ENCODE results near the gene SCN10A.

Gene SCN10A

DNA sequence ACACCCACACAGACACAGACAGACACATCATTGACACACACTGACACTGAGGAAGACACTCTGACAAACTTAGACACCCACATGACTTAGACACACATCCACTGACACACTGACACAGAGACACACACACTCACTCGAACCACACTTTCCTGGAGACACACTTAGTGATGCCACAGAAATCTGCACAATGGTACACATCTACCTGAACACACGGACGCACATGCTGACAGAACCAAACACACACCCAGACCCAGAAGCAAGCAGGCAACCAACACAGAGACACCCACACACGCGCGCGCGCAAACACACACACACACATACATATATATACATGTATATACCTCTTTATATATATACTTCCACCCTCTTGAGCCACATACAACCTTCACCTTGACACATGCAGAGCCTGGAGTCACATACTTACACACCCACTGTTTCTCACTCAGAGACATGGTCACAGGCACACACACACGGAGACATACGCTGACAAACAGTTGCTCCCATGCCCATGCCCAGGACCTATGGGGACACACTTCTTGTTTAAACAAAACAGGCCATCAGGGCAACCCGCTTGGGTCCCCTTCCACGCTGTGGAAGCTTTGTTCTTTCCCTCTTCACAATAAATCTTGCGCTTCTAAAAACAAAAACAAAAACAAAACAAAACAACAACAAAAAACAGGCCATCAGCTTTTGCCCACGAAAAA, 165.6 kb downstream of the SCN10A start:
- peak; percentile 29 for DNase-seq

DNA sequence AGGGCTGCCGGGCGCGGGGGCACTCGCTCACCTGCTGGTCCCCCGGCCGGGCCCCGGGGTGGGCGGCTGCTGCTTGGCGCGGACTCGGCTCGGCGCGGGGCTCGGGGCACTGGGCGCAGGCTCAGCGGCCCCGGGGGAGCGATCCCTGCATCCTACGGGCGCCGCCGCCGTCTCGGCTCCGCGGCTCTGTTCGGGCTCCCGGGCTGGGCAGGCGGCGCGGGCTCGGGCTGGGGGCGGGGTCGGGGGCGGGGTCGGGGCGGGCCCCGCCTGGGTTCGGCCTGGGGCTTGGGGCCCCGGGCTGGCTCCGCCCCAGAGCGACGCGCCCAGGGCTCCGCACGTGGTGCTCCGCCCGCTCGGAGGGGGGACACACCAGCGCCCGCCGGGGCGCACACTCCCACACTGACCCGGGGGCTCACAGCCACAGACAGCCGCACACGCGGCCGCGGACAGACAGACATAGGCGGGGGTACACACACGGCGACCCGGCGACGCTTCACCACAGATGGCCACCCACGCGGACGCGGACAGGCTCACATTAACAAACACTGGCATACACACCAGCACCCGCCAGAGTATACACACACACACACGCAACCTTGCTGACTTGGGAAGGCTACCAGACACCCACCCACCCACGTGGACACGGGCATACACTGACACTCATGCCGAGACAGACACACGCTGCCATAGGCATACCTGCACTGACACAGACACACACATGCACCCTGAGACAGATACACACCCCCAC, 166.3 kb downstream of the SCN10A start, which contains the start of gene SCN5A:
SCN5A (minus strand) TSS at position 188 of the 748 bp plus-strand sequence. CDS start 16,380 bp downstream, outside the sequence.
- peak; percentile 74 for DNase-seq

DNA sequence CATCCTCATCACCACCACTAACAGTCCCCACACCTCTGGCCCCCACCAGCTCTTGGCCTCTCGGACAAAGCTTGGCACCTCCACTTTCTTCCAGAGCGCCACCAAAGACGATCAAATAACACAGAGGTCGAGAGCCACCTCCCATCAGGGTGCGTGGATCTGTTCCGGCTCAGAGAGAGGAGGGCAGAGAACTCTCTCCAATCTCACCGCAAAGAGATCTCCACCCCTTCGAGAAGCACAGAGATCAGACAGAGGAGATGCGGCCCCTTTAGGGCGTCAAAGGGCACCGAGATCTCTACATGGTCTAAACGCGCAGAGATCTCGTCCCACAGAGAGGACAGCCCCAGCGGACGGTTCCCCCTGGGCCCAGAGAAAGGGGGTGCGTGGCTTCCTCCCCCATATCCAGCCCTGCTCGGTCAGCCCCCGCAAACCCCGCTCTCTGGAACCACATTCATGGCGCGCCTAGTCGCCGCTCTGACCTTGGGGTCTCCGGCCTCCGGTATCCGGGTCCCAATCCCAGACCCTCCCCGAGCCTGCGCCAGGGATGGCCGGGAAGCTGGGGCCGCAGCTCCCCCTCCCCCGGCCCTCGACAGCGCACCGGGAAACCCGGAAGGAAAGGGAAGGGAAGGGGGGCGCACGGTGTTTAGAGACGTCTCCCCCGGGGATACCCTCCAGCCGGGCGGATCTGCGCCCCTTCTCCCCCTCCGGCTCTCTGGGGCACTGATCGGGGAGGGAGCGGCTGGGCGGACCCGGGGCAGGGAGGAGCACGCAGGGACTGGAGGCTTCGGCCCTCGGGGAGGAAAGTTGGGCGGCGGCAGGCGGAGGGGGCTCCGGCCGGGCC, 167.1 kb downstream of the SCN10A start:
- DNase-seq = peak; percentile 47

DNA sequence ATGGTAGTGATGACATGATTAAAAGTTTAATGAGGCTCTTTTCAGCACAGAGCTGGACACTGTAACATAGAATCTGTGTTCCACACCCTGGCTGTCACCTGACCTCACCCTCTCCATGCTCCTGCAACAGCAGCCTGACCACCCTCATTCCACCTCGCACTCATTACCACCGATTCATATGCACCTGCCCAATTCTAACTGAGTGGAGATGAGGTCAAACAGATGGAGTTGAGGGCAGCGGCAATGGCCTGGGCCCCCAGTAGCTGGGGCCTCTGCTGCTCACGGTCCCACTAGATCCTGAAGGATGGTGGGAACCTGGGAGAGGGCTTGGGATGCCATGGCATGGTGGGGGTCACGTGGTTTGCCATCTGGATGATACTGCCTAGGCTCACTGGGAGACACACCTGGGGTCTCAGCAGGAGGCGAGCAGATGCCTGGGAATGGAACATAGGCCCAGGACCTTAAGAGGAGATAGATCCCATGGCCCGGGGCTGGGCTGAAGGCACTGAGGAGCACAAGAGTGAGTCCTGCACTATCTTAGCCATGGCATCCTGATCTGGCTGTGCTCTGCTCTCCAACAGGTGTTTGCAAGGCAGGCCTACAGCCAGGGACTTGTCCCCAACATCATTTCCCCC, 167.9 kb downstream of the SCN10A start:
- DNase-seq = no peak

DNA sequence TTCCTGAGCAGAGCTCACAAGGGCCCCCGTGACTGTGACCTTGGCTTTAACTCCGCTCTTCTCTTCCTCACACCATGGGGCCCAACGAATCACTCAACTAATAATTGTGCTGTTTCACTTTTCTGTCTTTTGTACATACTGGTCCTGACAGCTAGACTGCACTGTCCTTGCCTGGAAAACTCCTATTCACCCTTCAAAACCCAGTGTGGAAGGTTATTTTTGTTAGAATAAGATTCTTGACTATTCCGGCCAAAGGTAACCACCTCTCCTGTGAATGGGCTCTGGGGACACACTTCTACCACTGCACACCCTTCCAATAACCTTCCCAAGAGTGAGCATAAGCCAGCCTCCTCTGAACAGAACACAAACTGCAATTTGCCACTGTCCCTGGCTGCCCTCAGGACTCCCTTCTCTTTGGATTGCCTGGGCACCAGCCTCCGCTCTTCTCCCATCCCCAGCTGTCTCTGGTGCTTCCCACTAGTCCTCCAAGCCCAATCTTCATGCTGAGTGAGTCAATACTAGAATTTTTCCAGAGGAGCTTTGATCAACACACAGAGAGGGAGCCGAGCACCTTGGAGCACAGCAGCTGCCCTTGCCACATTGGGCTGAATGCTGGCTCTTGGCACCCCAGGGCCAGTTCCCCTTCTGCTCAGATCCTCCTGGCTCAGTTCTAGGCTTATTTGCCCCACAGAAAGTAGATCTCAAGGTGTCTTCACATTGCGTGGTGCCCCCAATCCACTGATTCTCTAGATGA, 168.6 kb downstream of the SCN10A start:
- DNase-seq = no peak

All from right kidney (tissue), 1 donor.